ENCODE measurements around the gene USHBP1. TPM values are rescaled to one million over a fixed set of nuclear protein-coding genes. Genes with fewer than 3 reads are reported as not detected.

Gene USHBP1
- total and polyA plus RNA-seq, 10 of the 15 experiments (the other 5 are each of a cell fraction or from before 2014, with no cell fraction given): 0.05 to 0.96 (median 0.22) TPM; not detected in 2

GRCh38 chr19:17226002-17226933 is 38.3 kb downstream of the USHBP1 start, which contains the start of gene OCEL1:
Gene OCEL1 (plus strand): TSS chr19:17226226. CDS start chr19:17226248, 22 bp downstream.
- H3K9me3 ChIP-seq (replicated peaks; ENCODE audit: control insufficient read depth, insufficient read depth, low read length): no peaks in the 10 kb centered on the region
- under 1% methylated on average over 81 of the region's 90 CpGs for WGBS (ENCODE audit: insufficient coverage, insufficient replicate concordance, low lambda C conversion rate, missing lambda C conversion rate)
- no TSS peak for BruUV-seq (replicated peaks)
- no peaks in the 10 kb centered on the region for H3K27me3 ChIP-seq (replicated peaks in 1 of 2; ENCODE audit: control insufficient read depth in 2 of 2, insufficient read depth in 2 of 2, low read length in 1 of 2)
- H2AFZ ChIP-seq (ENCODE audit: control insufficient read depth, low read depth, low read length): peak within 1 kb of the TSS; percentile 97
- peak within 1 kb of the TSS; percentile 60 for H3K9ac ChIP-seq (ENCODE audit: control insufficient read depth, insufficient read depth, low read length)
- H3K4me3 ChIP-seq: peak within 1 kb of the TSS; percentile 82
- CTCF ChIA-PET: interaction anchor here (0.7 to 2.8 kb wide), 4 partner anchors 9 to 101 kb away, joined by 3 to 10 read pairs (median 6); partner anchors contain the start of genes BABAM1 and USE1
- no peaks in the 10 kb centered on the region for H3K36me3 ChIP-seq (ENCODE audit: control insufficient read depth in 2 of 2, insufficient read depth in 2 of 2, low read length in 1 of 2)
- DNase-seq (ENCODE audit: low read depth, low spot score): peak; percentile 92
- in situ Hi-C loops (cut with MboI): no loop called here
- SMC1A ChIA-PET (ENCODE audit: uncharacterized antibody, unreplicated experiment): interaction anchor here (1.0 to 1.5 kb wide), 4 partner anchors 8 to 513 kb away, joined by 3 to 8 read pairs (median 3); partner anchors contain the start of gene USE1
- H3K79me2 ChIP-seq (ENCODE audit: control insufficient read depth, insufficient read depth, low read length): no peaks in the 10 kb centered on the region
- intact Hi-C loops (cut with micrococcal nuclease; ENCODE audit: unreplicated experiment): no loop called here
- peak within 1 kb of the TSS; percentile 84 for H3K4me2 ChIP-seq (ENCODE audit: control insufficient read depth, insufficient read depth)
- POLR2A ChIA-PET: interaction anchor here (0.7 to 2.7 kb wide), 9 partner anchors 9 to 193 kb away, joined by 3 to 31 read pairs (median 6); partner anchors contain the start of genes ABHD8, BABAM1, MVB12A and USE1
- peak; percentile 97 for ATAC-seq
- H4K20me1 ChIP-seq (ENCODE audit: control insufficient read depth, insufficient read depth): no peaks in the 10 kb centered on the region
- RAD21 ChIA-PET (ENCODE audit: unreplicated experiment): interaction anchor here (0.7 to 2.6 kb wide), 7 partner anchors 8 to 55 kb away, joined by 3 to 11 read pairs (median 4); partner anchors contain the start of genes BABAM1 and USE1
- no peaks in the 10 kb centered on the region for H3K4me1 ChIP-seq (ENCODE audit: control insufficient read depth, insufficient read depth, low read length)
- peak; percentile 100 for FAIRE-seq
- H3K27ac ChIP-seq (ENCODE audit: control insufficient read depth, insufficient read depth): peak within 1 kb of the TSS; percentile 70
- TF ChIP-seq CREM (IDR thresholded peaks at IDR 0.05; ENCODE audit: low read depth) (peak; percentile 56; the same call in 1 of the 2 replicates), ZSCAN29 (IDR thresholded peaks at IDR 0.05) (no peak), NRF1 (conservative IDR thresholded peaks at IDR 0.05; ENCODE audit: low read depth, low read length) (peak; percentile 63), YBX1 (IDR thresholded peaks at IDR 0.05) (no peak), IKZF1 (conservative IDR thresholded peaks at IDR 0.05) (peak; percentile 77), PKNOX1 (IDR thresholded peaks at IDR 0.05) (peak; percentile 59), MTA2 (IDR thresholded peaks at IDR 0.05; ENCODE audit: low read depth) (no peak), CHD2 (IDR thresholded peaks at IDR 0.05; ENCODE audit: borderline replicate concordance, low read depth, low read length) (peak; percentile 67; the same call in 1 of the 2 replicates), JUND (IDR thresholded peaks at IDR 0.05; ENCODE audit: low read depth, low read length) (no peak), RELB (IDR thresholded peaks at IDR 0.05; ENCODE audit: low read depth) (peak; percentile 82), GATAD2B (conservative IDR thresholded peaks at IDR 0.05; ENCODE audit: low read depth) (peak; percentile 95; the same call in 1 of the 2 replicates), ETV6 (conservative IDR thresholded peaks at IDR 0.05 in 1 of 2, IDR thresholded peaks at IDR 0.05 in 1 of 2; ENCODE audit: borderline replicate concordance in 1 of 2, low read depth in 1 of 2) (0 out of 4 replicates have a peak, but pooled peaks of 1 of the 2 experiments have one; percentile 16), CREB1 (IDR thresholded peaks at IDR 0.05; ENCODE audit: low read depth) (peak; percentile 81; the same call in 1 of the 2 replicates), DPF2 (IDR thresholded peaks at IDR 0.05) (0 out of 2 replicates have a peak, but pooled peaks have one; percentile 55), TCF7 (IDR thresholded peaks at IDR 0.05; ENCODE audit: borderline replicate concordance) (no peak), E4F1 (IDR thresholded peaks at IDR 0.05; ENCODE audit: borderline replicate concordance, partially characterized antibody) (peak; percentile 73), HCFC1 (IDR thresholded peaks at IDR 0.05; ENCODE audit: low read length) (peak; percentile 25; the same call in 1 of the 2 replicates), IKZF2 (IDR thresholded peaks at IDR 0.05) (0 out of 4 replicates have a peak, but pooled peaks of 1 of the 2 experiments have one; percentile 3)

Data from GM12878 (cell line).